ENCODE data around the gene AQP10.
A peak's percentile ranks its signal among the peaks of the same experiment; 100 is the strongest.
"Not testable (repeated sequence)": the region's sequence is repeated elsewhere in the genome, so short reads cannot be mapped to it uniquely, and the experiment has no call there.

AQP10 gene, protein sequence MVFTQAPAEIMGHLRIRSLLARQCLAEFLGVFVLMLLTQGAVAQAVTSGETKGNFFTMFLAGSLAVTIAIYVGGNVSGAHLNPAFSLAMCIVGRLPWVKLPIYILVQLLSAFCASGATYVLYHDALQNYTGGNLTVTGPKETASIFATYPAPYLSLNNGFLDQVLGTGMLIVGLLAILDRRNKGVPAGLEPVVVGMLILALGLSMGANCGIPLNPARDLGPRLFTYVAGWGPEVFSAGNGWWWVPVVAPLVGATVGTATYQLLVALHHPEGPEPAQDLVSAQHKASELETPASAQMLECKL

DNA sequence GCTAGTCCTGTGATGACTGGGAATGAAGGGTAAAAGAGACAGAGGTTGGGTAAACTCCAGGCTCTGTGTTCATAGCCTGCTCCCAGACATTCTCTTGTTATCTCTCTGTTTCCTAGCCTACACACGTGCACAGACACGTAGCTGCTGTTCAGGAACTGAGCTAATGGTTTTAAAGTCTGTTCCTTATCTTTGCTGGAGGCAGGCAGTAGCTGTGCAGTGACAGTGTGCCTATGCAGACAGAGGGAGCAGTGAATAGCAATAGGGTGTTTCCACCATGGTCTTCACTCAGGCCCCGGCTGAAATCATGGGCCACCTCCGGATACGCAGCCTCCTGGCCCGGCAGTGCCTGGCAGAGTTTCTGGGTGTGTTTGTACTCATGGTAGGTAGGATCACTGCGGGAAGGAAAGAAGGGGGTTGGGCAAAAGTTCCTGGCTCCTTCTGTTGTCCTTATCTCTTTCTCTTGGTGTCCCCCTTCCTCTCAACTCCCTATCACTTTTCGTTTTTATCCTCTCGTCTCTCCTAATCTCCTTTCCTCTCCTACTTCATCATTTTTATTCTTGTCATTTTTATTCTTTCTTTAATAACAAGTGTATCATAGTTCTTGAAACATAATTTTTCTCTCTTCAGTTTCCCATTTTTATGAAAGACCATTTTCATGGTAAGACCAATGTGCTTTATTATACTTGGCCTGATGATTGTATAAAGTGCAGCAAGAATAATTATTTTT lies at the start of gene AQP10:
TSS of gene AQP10 (plus strand) at position 212 of the 727 bp plus-strand sequence. CDS start at position 275, 63 bp downstream.
- DNase-seq (ENCODE audit: low spot score), result no peak

DNA sequence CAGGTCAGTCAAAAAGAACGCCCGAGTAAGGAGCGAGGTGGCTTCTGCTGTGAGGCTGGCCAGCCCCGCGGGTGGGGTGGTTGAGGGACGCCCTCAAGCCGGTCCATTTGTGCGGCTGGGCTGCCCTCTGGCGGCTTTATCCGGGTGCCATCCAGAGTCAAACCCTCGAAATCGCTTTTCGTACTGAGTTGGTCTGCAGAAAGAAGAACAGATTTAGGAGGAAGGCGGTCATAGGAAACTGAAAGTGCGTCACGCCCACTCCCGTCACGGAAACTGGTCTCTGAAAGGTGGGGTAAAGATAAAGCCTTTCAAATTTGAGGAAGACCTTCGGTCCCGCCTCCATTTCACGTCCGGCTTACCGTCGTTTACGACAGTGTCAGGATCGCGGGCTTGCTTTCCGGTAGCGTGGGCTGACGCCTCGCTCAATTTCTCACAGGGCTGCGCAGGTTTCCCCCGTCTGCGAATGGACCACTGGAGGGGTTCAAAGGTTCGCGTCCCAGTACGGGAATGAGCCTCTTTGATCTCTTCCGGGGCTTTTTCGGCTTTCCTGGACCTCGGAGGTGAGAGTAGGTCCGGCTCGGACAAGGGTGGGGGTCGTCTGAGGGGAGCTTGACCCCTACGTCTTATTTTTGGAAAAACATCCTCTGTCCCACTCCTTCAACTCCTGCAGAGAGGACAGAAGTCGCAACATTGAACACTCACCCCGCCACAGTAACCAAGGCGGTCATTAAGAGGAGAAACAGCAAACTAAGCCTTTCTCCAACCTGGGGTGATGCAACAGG lies 48.5 kb upstream of the AQP10 start, which contains the start of gene HAX1:
TSS of gene HAX1 (plus strand) at position 413 of the 782 bp plus-strand sequence. CDS start at position 508, 95 bp downstream.
- DNase-seq (ENCODE audit: low spot score), result peak; percentile 92

DNA sequence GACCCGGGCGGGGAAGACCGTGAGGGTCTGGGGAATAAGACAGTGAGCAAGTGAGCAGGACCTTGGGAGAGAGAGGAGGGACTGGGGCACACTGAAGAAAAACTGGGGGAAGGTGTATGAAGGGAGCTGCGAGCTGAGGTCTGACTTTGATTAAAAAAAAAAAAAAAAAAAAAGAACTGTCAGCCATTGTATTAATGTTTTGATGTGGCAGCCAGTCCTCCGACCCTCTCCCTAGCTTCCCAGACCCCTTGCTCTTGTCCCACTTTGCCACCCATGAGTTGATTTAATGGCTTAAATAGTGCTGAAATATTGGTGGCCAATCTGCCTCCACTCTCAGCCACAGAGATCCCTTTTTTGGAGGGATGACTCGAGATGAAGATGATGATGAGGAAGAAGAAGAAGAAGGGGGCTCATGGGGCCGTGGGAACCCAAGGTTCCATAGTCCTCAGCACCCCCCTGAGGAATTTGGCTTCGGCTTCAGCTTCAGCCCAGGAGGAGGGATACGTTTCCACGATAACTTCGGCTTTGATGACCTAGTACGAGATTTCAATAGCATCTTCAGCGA lies 47.8 kb upstream of the AQP10 start:
- no peak for DNase-seq (ENCODE audit: low spot score)

DNA sequence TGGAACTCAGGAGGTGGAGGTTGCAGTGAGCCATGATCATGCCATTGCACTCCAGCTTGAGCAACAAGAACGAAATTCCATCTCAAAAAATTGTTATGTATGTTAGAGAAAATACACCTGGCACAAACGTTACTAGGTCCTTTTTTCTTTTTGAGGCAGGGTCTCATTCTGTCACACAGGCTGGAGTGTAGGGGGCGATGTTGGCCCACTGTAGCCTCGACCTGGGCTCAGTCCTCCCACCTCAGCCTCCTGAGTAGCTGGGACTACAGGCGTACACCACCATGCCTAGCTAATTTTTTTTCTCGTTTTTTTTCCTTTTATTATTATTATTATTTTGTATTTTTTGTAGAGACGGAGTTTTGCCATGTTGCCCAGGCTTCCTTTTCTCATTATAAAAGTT lies 44.1 kb upstream of the AQP10 start:
- no peak for DNase-seq (ENCODE audit: low spot score)

DNA sequence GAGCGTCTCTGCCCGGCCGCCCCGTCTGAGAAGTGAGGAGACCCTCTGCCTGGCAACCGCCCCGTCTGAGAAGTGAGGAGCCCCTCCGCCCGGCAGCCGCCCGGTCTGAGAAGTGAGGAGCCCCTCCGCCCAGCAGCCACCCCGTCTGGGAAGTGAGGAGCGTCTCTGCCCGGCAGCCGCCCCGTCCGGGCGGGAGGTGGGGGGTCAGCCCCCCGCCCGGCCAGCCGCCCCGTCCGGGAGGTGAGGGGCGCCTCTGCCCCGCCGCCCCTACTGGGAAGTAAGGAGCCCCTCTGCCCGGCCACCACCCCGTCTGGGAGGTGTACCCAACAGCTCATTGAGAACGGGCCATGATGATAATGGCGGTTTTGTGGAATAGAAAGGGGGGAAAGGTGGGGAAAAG lies 33.3 kb upstream of the AQP10 start:
- not testable (repeated sequence) for DNase-seq (ENCODE audit: low spot score)

DNA sequence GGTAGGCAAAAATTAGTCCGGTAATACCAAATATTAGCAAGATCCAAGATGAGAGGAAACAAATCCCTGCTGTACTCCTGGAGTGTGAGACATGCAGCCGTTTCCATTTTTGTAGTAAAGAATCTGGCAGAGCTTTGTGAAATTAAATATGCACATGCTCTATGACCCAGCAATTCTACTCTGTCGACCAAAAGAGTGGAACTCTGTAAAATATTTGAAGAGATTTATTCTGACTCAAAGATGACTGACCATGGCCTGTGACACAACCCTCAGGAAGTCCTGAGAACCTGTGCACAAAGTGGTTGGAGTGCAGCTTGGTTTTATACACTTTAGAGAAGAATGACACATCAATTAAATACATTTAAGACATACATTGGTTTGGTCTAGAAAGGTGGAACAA lies 32.2 kb upstream of the AQP10 start:
- DNase-seq (ENCODE audit: low spot score), result no peak

DNA sequence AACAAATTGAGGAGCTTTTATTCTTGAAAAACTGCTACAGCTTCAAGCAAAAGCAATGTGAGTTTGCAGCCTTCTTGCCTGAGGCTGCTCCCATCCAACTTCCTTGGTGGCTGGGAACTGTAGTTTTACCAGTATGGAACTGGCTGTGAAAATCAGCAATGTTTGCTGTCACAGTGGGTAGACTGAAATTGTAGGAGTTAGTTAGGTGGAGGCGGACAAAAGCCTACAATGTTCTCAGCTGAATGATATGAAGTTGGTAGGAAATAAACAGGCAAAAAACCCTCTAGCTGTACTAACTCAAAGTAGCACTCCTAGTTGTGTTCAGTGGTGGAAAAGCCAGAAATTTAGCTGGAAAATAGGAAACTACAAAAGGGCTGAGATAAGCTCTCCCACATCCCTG lies 30.0 kb upstream of the AQP10 start:
- DNase-seq (ENCODE audit: low spot score), result peak; percentile 61

DNA sequence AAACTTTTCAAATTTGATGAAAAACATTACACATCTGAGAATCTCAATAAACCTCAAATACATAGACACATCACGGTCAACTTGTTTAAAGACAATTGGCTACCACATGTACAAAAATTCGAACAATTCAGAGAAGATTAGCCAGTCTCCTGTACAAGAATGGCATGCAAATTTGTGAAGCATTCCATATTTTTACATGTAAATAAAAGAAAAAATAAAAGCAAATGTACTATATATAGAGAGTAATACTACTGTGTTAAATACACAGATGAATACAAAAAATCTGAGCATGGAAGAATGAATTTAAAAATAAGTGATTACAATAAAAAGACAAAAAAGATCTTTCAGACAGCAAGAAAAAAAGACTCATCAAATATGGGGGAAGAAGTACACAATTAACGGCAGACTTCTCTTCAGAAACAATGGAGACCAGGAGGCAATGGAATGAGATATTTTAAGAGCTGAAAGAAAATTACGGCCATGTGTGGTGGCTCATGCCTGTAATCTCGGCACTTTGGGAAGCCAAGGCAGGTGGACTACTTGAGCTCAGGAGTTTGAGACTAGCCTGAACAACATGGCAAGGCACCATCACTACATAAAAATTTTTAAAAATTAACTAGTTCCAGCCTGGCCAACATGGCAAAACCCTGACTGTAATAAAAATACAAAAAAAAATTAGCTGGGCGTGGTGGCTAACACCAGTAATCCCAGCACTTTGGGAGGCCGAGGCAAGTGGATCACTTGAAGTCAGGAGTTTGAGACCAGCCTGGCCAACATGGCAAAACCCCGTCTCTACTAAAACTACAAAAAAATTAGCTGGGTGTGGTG lies 25.3 kb upstream of the AQP10 start:
- DNase-seq (ENCODE audit: low spot score), result no peak

DNA sequence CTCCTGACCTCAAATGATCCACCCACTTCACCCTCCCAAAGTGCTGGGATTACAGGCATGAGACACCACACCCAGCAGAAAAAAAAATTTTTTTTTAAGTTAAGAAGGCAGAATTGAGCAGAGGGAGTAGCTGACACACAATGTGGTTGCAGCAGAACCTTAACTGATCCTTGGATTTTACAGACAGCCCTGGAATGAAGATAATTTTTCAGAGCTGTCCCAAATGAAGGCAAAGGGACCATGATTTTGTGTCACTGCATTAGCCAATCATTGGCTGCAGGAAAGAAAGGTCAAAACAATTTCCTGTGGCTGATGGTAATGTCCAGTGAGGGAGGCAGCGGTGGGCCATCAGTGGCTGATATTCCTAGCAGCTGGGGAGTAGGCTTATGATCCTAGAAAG lies 19.3 kb upstream of the AQP10 start:
- no peak for DNase-seq (ENCODE audit: low spot score)

DNA sequence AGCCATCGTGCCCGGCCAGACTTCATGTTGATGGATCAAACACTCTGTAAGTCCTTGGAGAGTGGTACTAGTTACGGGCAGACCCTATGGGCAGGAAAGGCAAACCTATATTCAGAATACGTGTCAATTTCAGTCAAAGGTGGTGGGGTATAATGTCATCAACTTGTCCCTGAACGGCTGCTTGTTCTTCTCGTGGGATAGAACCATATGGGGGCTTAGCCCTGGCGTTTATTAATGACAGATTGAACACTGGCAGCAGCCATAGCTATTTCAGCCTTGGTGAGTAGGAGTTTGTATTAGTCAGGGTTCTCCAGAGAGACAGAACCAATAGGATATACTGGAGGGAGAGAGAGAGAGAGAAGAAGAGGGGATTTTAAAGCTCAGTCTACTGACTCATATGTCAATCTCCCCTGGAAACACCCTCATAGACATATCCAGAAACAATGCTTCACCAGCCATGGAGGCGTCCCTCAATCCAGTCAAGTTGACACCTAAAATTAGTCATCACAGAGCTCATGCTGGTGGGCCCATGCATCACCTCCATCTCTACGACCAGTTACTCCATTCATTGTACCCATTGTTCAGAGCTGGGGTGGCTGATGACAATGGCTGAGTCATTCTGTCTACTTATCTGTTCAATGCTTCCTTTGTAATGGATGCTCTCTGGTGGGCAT lies 16.1 kb upstream of the AQP10 start:
- DNase-seq (ENCODE audit: low spot score), result peak; percentile 80

DNA sequence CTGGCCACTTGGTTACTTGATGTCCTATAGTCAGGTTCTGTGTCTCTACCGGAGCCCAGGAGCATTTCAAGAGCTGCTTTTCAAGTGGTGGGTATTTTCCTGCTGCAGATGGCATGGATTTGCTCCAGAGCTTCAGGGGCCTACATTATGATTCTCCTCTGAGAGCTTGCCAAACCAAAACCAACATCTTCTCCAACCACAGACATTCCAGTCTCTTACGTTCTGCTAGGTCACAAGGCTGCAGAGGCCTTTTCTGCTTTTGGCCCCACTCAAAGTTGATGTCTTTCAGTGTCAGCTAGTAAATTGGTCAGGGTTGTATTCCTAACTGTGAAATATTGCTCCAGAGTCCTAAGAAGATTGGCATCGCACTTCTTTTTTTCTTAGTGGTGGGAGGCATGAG lies 14.7 kb upstream of the AQP10 start:
- no peak for DNase-seq (ENCODE audit: low spot score)

DNA sequence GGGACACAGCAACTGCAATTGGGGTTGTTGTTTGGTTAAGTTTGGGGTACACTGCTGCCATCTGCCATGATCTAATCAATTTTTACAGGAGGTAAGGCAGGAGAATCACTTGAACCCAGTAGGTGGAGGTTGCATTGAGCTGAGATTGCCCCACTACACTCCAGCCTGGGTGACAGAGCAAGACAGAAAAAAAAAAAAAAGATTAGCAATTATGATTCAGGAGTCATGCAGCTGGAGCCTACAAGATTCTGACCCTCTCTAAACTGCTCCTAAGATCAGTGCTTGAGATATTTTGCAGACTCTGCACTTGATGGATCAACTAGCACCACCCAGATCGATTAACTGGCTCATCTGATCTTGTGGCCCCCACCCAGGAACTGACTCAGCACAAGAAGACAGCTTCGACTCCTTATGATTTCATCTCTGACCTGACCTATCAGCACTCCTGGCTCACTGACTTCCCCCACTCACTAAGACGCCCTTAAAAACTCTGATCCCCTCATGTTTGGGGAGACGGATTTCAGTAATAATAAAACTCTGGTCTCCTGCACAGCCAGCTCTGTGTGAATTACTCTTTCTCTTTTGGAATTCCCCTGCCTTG lies 13.1 kb upstream of the AQP10 start:
- not testable (repeated sequence) for DNase-seq (ENCODE audit: low spot score)

DNA sequence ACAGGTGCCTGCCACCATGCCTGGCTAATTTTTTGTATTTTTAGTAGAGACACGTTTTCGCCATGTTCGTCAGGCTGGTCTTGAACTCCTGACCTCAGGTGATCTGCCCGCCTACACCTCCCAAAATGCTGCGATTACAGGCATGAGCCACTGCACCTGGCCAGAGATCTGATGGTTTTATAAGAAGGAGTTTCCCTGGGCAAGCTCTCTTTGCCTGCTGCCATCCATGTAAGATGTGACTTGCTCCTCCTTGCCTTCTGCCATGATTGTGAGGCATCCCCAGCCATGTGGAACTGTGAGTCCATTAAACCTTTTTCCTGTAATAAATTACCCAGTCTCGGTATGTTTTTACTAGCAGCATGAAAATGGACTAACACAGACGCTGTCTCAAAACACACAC lies 11.8 kb upstream of the AQP10 start:
- DNase-seq (ENCODE audit: low spot score), result not testable (repeated sequence)

DNA sequence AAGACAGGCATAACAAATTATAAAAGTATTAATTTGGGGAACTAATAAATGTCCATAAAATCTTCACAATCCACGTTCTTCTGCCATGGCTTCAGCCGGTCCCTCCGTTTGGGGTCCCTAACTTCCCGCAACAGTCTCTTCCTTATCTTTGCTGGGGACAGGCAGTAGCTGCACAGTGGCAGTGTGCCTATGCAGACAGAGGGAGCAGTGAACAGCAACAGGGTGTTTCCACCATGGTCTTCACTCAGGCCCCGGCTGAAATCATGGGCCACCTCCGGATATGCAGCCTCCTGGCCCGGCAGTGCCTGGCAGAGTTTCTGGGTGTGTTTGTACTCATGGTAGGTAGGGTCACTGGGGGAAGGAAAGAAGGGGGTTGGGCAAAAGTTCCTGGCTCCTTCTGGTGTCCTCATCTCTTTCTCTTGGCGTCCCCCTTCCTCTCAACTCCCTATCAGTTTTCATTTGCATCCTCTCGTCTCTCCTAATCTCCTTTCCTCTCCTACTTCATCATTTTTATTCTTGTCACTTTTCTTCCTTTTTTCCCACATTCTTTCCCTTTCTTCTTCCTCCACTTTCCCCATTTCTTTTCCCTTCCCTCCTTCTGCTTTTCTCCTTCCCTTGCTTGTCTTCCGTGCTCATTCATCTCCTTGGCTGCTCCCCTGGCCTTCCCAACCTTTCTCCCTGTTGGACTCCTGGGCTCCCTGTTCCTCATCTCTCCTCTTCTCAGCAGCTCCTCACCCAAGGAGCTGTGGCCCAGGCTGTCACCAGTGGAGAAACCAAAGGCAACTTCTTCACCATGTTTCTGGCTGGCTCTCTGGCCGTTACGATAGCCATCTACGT lies 8.4 kb upstream of the AQP10 start:
- DNase-seq (ENCODE audit: low spot score), result not testable (repeated sequence)

DNA sequence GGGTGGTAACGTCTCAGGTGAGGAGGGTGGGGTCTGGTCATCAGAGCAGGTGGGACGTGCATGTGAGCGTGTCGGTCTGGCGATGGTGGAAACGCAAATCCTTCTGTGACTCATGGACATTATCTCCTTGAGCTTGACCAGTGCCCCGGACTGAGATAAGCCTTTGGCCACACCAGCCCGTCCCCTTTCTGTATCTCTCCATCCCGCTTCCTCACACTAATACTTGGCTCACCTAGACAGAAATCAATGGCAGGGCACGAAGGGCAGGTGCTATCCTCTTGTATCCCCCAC lies 7.9 kb upstream of the AQP10 start:
- DNase-seq (ENCODE audit: low spot score), result no peak

DNA sequence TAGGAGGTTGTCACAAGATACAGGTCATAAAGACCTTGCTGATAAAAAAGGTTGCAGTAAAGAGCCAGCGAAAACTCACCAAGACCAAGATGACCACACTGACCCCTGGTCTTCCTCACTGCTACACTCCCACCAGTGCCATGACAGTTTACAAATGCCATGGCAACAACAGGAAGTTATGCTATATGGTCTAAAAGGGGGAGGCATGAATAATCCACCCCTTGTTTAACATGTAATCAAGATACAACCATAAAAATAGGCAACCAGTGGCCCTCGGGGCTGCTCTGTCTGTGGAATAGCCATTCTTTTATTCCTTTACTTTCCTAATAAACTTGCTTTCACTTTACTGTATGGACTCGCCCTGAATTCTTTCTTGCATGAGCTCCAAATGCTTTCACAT lies 6.7 kb upstream of the AQP10 start:
- DNase-seq (ENCODE audit: low spot score), result not testable (repeated sequence)

DNA sequence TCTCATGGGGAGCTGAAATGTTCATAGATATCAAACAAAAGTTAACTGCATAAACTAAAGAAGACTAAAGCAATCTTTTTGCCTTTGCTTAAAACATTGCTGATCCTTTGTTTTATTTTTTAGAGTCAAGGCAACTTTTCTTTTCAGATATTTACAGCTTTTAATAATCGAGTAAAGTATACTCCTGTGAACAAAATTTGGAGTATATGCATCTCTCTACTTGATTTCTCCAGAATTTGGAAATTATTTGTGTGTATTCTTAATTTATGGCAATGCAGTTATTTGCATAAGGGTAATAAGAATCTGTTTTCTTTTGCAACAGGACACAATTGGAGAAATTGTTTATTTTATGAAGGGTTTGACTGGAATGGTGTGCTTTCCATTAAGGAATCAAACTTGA lies 4.2 kb upstream of the AQP10 start:
- DNase-seq (ENCODE audit: low spot score), result no peak

DNA sequence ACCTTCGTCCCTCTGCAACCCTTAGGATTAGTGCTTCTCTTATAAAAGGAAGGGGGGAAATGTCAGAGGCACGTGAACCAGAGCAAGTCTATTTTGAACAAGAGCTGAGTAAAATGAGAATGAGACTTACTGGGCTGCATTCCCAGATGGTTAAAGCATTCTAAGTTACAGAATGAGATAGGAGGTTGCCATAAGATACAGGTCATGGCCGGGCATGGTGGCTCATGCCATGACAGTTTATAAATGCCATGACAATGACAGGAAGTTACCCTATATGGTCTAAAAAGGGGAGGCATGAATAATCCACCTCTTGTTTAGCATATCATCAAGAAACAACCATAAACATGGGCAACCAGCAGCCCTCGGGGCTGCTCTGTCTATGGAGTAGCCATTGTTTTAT lies 2.5 kb upstream of the AQP10 start:
- DNase-seq (ENCODE audit: low spot score), result no peak

DNA sequence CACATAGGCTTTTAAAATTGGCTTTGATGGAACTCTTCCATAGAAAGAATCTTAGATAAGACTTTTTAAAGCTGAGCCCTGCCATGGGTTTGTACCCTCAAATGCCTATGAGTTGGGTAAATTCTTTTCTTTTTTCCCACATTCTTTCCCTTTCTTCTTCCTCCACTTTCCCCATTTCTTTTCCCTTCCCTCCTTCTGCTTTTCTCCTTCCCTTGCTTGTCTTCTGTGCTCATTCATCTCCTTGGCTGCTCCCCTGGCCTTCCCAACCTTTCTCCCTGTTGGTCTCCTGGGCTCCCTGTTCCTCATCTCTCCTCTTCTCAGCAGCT lies 679 bp downstream of the AQP10 start:
- not testable (repeated sequence) for DNase-seq (ENCODE audit: low spot score)

DNA sequence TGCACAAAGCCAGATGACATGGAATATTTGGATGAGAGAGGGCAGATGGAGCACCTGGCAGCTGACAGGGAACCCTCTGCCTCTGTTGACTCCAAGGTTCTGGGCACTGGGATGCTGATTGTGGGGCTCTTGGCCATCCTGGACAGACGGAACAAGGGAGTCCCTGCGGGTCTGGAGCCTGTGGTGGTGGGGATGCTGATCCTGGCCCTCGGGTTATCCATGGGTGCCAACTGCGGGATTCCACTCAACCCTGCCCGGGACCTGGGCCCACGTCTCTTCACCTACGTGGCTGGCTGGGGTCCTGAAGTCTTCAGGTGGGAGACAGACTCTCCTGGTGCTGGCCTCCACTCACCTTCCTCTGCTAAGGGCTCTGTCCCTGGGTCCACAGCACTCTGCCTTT lies 2.6 kb downstream of the AQP10 start:
- DNase-seq (ENCODE audit: low spot score), result no peak
